ENCODE data around the gene LDLRAD3.

The LDLRAD3 gene

DNA sequence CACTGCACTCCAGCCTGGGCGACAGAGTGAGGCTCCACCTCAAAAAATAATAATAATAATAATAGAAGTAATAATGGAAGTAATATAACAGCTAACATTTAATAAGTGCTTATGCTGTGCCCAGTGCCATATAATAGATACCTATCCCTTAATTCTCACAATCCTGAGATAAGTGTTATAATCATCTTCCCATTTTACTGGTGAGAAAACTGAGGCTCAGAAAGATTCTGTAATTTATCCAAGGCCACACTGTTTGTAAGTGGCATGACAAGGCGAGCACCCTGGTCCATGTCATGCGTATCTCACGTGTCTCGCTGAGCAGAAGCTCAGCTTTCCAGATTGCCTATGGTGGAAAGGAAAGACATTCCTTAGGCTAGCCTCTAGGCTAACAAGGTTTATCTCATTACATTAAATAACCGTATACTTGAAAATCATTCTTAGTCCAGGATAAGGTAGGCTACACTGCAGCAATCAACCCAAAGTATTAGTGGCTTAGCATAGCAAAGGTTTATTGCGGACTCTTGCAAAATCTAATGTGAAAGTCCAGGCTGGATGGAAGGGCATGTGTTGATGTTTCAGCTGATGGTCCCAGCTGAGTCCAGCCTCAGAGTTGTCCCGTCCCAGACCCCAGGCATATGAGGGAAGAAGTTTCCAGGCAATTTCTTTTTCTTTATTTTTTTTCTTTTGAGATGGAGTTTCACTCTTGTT is 15.0 kb upstream of the LDLRAD3 start:
- no peak for DNase-seq (ENCODE audit: extremely low read depth, low read depth)
- TF ChIP-seq, protein P1, sequence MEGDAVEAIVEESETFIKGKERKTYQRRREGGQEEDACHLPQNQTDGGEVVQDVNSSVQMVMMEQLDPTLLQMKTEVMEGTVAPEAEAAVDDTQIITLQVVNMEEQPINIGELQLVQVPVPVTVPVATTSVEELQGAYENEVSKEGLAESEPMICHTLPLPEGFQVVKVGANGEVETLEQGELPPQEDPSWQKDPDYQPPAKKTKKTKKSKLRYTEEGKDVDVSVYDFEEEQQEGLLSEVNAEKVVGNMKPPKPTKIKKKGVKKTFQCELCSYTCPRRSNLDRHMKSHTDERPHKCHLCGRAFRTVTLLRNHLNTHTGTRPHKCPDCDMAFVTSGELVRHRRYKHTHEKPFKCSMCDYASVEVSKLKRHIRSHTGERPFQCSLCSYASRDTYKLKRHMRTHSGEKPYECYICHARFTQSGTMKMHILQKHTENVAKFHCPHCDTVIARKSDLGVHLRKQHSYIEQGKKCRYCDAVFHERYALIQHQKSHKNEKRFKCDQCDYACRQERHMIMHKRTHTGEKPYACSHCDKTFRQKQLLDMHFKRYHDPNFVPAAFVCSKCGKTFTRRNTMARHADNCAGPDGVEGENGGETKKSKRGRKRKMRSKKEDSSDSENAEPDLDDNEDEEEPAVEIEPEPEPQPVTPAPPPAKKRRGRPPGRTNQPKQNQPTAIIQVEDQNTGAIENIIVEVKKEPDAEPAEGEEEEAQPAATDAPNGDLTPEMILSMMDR (IDR thresholded peaks at IDR 0.05; ENCODE audit: low read depth, low read length): no peak

DNA sequence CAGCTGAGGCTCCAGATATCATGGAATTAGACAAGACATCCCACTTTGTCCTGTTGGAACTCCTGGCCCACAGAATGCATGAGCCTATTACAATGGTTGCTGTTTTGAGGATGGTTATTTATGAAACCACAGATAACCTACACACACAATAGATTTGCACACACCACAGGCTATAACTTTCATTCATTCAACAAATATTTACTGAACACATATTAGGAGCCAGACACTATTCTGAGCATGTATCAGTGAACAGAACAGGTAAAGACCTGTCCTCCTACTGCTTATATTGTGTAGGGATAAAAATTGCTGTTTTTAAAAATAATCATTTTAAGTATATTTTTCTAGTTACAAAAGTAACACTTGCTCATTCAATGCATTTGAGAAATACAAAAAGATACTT is 13.4 kb upstream of the LDLRAD3 start:
- DNase-seq (ENCODE audit: extremely low read depth, low read depth): no peak
- TF ChIP-seq, protein P1 (IDR thresholded peaks at IDR 0.05; ENCODE audit: low read depth, low read length): no peak

DNA sequence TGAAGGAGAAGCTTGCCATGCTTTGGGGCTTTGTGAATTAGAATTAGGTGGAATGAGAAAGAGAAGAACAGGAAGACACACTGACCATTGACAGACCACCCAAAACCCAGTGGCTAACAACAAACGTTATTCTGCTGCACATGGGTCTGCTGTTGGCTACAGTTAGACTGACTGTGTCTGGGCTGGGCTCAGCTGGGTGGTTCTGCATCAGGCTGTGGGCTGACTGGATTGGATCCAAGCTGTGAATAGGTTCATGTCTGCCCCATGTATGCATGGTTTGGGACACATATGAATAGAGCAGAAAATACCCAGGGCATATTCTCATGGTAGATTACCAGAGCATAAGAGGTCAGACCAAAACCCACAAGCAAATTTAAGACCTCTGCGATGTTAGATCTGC is 11.7 kb upstream of the LDLRAD3 start:
- TF ChIP-seq, protein P1 (IDR thresholded peaks at IDR 0.05; ENCODE audit: low read depth, low read length): no peak
- no peak for DNase-seq (ENCODE audit: extremely low read depth, low read depth)

DNA sequence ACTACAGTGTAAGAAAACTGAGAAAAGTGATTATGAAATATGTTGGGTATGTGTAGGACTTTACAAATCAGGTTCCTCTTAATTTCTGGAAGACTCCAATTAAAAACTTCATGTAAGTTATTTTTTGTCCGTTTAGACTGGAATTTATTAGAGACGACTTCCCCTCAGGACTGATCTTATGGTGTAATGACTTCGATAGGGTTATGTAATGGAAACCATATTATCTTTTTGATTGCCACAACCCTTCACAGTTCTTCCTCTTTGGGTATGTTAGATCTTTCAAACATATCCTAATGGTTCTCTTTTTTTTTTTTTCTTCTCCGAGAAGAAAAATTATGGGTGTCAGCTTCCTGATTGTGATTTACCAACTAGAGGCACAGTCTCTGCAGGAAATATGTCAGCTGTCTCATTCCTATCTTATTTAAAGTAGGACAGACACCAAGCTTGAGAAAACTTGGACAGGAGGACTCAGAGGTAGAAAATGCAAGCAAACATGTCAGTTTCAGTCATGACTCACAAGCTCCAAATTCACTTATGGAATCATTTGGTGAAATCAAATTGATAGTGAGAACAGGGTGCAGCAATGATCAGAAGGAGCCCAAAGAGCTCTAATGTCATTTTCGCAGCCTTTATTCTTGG is 11.1 kb upstream of the LDLRAD3 start:
- DNase-seq (ENCODE audit: extremely low read depth, low read depth): no peak
- TF ChIP-seq, protein P1 (IDR thresholded peaks at IDR 0.05; ENCODE audit: low read depth, low read length): no peak

DNA sequence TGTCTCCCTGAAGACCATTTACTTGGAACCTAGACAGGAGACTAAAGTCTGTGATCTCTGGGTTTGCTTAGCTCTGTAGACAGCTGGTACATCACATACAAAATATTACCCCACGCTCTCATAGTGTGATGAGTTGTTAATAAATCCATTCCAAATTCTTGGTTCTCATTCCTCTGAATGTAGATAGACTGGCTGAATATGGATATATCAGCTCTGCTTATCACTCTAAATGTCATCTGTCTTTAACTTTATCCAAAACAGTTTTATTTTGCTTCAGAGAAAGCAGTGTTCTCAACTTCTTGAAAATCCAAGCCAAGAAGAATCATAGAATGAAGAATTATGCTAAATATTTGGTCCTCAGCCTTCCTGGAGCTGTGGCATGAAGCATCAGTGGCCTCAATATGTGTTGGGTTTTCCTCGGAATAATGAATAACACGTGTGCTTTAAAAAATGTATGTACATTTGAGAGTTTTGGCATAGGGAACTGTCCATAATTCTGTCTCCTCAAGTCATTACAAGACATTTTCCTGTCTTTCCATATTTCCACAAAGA is 10.5 kb upstream of the LDLRAD3 start:
- TF ChIP-seq, protein P1 (IDR thresholded peaks at IDR 0.05; ENCODE audit: low read depth, low read length): no peak
- DNase-seq (ENCODE audit: extremely low read depth, low read depth): no peak

DNA sequence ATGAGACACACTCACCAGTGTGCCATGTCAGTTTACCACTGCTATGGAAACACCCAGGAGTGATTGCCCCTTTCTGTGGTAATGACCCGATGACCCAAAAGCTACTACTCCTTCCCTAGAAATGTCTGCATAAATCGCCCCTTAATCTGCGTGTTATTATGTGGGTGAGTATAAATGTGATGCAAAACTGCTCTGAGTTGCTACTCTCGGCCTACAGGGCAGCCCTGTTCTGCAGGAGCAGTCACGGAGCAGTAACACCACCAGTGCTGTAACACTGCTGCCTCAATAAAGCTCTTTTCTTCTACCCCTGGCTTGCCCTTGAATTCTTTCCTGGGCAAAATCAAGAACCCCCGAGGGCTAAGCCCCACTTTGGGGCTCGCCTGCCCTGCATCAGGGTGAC is 9.6 kb upstream of the LDLRAD3 start:
- TF ChIP-seq, protein P1 (IDR thresholded peaks at IDR 0.05; ENCODE audit: low read depth, low read length): no peak
- no peak for DNase-seq (ENCODE audit: extremely low read depth, low read depth)

DNA sequence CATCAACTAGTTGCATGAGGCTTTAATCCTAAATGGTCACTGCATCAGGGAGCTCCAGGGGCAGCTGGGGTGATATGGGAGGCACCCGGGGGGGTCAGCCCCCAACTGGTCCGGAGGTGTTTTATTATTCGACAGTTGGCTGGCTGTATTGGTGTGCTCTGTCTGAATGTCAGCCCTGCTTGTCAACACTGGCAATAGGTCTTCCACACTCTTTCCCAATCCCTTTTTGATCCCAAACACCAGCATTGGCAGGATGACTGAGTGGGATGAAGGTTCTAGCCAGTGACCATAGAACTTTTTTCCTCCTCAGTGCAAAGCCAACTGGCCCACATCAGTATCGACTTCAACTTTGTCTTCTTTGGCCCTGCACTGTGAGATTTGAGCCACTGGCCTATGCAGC is 8.9 kb upstream of the LDLRAD3 start:
- no peak for DNase-seq (ENCODE audit: extremely low read depth, low read depth)
- TF ChIP-seq, protein P1 (IDR thresholded peaks at IDR 0.05; ENCODE audit: low read depth, low read length): no peak
